Chondrocyte (in vitro differentiated cells): ENCODE data around the gene EPHA2. TPM values are rescaled to one million over a fixed set of nuclear protein-coding genes. Genes with fewer than 3 reads are reported as not detected.

Experiments used
- DNase-seq: peaks from one replicate; pipeline ENCODE4 v3.0.0; 2021; ENCODE audit warnings: mixed read lengths, low spot score
- H3K27ac Mint-ChIP-seq: one replicate; pipeline ENCODE4 v1.8.0; 2021; ENCODE audit warnings: mild to moderate bottlenecking, moderate library complexity, mixed read lengths; ENCODE audit not compliant: unreplicated experiment
- H3K27me3 Mint-ChIP-seq: 2 replicates; pipeline ENCODE4 v1.8.0; 2021; ENCODE audit warnings: low read depth, mixed read lengths
- H3K36me3 Mint-ChIP-seq: 2 replicates; pipeline ENCODE4 v1.8.0; 2021; ENCODE audit warnings: low read depth, mixed read lengths
- H3K4me1 Mint-ChIP-seq: 2 replicates; pipeline ENCODE4 v1.8.0; 2021; ENCODE audit warnings: low read depth, mild to moderate bottlenecking, mixed read lengths
- H3K4me3 Mint-ChIP-seq: one replicate; pipeline ENCODE4 v1.8.0; 2021; ENCODE audit warnings: mild to moderate bottlenecking, moderate library complexity, mixed read lengths; ENCODE audit not compliant: unreplicated experiment
- H3K9me3 Mint-ChIP-seq: 2 replicates; pipeline ENCODE4 v1.8.0; 2021; ENCODE audit warnings: low read depth, mixed read lengths
- total RNA-seq: library from RNA; stranded (reverse); gene quantifications from 3 replicates; pipeline ENCODE4 v1.2.1, GENCODE V29; 2021
- TF ChIP-seq, protein P1 (sequence below): fragments of 200-600 bp; sonication (generic); IDR thresholded peaks from 2 replicates; pipeline ENCODE4 v1.5.0; 2021; ENCODE audit warnings: antibody characterized with exemption, mild to moderate bottlenecking, moderate library complexity

The EPHA2 gene
- total RNA-seq, 1 donor from 2014 or later, result 38.5 TPM

DNA sequence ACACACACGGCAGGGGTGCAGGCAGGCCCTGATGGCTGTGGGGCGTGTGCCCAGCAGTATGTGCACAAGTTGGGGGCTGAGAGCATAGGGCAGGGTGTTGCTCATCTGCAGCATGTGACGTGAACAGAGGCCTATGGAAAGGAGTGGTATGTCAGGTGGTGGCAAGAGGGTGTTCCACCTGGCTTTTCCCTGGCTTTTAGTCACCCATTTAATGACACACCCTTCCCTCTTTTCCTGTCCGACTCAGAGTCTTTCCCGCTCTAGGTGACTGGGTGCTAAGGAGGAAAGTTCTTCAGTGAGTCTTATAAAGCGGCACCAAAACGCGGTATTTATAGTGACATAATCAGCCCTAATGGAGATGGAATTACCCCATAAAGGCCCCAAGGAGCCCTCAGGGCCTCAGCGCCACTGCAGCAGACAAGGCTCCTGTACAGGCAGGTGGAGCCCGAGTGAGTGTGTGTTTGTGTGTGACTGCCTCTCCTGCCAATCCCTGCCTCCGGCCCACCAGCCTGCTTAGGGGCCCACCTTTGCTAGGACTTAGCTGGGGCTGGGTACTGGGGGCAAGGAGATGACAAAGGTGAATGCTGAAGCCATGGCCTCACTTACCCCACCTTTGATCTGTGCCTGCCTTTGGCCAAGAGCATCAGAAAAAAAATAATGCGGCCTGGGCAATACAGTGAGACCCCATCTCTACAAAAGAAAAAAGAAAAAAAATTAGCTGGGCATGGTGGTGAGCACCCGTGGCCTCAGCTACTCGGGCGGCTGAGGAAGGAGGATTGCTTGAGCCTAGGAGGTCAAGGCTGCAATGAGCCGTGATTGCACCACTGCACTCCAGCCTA lies 3.3 kb upstream of the EPHA2 start:
- H3K9me3 Mint-ChIP-seq, result no peaks in the 10 kb centered on the region
- TF ChIP-seq, protein P1, sequence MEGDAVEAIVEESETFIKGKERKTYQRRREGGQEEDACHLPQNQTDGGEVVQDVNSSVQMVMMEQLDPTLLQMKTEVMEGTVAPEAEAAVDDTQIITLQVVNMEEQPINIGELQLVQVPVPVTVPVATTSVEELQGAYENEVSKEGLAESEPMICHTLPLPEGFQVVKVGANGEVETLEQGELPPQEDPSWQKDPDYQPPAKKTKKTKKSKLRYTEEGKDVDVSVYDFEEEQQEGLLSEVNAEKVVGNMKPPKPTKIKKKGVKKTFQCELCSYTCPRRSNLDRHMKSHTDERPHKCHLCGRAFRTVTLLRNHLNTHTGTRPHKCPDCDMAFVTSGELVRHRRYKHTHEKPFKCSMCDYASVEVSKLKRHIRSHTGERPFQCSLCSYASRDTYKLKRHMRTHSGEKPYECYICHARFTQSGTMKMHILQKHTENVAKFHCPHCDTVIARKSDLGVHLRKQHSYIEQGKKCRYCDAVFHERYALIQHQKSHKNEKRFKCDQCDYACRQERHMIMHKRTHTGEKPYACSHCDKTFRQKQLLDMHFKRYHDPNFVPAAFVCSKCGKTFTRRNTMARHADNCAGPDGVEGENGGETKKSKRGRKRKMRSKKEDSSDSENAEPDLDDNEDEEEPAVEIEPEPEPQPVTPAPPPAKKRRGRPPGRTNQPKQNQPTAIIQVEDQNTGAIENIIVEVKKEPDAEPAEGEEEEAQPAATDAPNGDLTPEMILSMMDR, result no peak
- H3K4me1 Mint-ChIP-seq, result peaks cover 17% of the 10 kb centered on the region
- no peak overlapping the region for H3K4me3 Mint-ChIP-seq
- no peak for DNase-seq
- H3K27ac Mint-ChIP-seq, result no peak overlapping the region
- H3K36me3 Mint-ChIP-seq, result no peaks in the 10 kb centered on the region
- H3K27me3 Mint-ChIP-seq, result no peaks in the 10 kb centered on the region

DNA sequence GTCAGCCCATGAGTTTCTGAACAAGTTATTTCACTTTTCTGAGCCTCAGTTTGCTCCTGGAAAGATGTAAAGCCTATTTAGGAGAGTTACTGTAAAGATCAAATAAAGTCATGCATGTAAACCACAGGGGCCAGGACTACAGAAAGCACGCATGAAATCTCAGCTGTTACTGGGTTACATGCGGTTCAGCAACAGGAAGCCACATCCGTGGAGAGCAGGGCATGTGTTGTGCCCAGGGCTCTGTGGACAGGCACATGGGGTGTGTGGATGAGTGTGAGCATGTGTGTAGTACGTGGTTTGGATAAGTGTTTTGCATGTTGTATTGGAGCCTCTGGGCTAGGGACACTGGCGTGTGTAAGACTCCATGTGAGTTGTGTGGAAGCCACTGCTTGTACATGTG lies 2.2 kb upstream of the EPHA2 start:
- peaks cover under 1% of the 10 kb centered on the region for H3K36me3 Mint-ChIP-seq

DNA sequence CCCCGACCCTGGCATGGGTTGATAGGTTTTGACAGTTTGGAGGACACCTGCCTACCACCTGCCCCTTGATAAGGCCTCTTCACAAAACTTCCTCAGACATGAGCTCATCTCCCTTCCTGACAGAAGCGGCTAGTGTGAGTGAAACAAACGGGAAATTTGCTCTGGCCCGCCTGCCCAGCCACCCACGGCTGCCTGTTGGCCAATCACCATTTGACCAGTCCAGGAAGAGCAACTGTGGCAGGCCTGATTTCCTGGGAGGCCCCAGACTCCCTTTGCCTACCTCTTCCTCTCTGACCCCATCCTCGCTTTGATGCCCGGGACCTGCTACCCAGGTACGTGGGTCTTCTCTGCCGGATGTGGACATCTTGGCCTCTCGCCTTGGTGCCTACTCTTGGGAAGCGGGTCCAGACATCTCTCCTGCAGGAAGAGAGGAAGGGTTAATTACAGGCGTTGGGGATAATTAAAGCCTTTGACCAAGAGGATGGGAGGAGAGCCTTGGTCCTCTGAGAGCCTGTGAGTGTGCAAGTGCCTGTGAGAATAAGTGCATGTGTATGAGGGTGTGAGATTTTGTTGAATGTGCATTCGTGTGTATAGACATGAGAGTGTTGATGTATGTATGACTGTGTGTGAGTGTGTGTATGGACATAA lies 1.1 kb upstream of the EPHA2 start:
- Mint-ChIP-seq H3K36me3 (peaks cover 1% of the 10 kb centered on the region), H3K9me3 (no peaks in the 10 kb centered on the region), H3K4me3 (no peak overlapping the region), H3K4me1 (peaks cover 35% of the 10 kb centered on the region), H3K27ac (peak overlapping the region; percentile 91), H3K27me3 (no peaks in the 10 kb centered on the region)
- TF ChIP-seq, protein P1, result no peak
- no peak for DNase-seq

More for the DNA sequence above, 2.2 kb upstream of the EPHA2 start:
- Mint-ChIP-seq H3K27ac (peak overlapping the region; percentile 0), H3K4me1 (peaks cover 26% of the 10 kb centered on the region), H3K27me3 (no peaks in the 10 kb centered on the region), H3K9me3 (no peaks in the 10 kb centered on the region), H3K4me3 (no peak overlapping the region)
- DNase-seq, result no peak
- TF ChIP-seq, protein P1, result no peak

- H3K9me3 Mint-ChIP-seq, result no peaks in the 10 kb centered on the region
- H3K27me3 Mint-ChIP-seq, result no peaks in the 10 kb centered on the region
- peak overlapping the region; percentile 96 for H3K27ac Mint-ChIP-seq
- H3K36me3 Mint-ChIP-seq, result peaks cover 1% of the 10 kb centered on the region
- TF ChIP-seq, protein P1, result no peak
- no peak for DNase-seq
- peak overlapping the region; percentile 87 for H3K4me3 Mint-ChIP-seq
- peaks cover 59% of the 10 kb centered on the region for H3K4me1 Mint-ChIP-seq
These were observed 1.7 kb downstream of the EPHA2 start for GRCh38 chr1:16153999-16154673.
